HepG2 (cell line): Measurements from ENCODE around the gene ZBTB46. TPM values are rescaled to one million over a fixed set of nuclear protein-coding genes. Genes with fewer than 3 reads are reported as not detected.

ENCODE experiments used
- CBX1 ChIP-seq: IDR thresholded peaks from one replicate; pipeline ENCODE4 v1.6.1; 2016; ENCODE audit warnings: antibody characterized with exemption, low read depth
- FOXO1 ChIP-seq: sonication (generic); formaldehyde crosslinking; IDR thresholded peaks from 2 replicates; pipeline ENCODE4 v1.4.0; 2020; ENCODE audit warnings: missing genetic modification reagents
- GMEB1 ChIP-seq: sonication (generic); formaldehyde crosslinking; IDR thresholded peaks from 2 replicates; pipeline ENCODE4 v1.5.1; 2020; ENCODE audit warnings: missing genetic modification reagents, mild to moderate bottlenecking, borderline replicate concordance
- GRHL1 ChIP-seq: sonication (generic); formaldehyde crosslinking; conservative IDR thresholded peaks from 2 replicates; pipeline ENCODE4 v1.8.0; 2022; ENCODE audit warnings: missing genetic modification reagents
- HNF4A ChIP-seq: sonication (generic); formaldehyde crosslinking; IDR thresholded peaks from 2 replicates; pipeline ENCODE4 v1.4.0; 2020; ENCODE audit warnings: missing genetic modification reagents
- KLF16 ChIP-seq, 2 experiments: sonication (generic) in 1 of 2; formaldehyde crosslinking in 1 of 2; IDR thresholded peaks; 2 replicates each; pipeline versions ENCODE4 v1.6.1 to v1.8.0; 2016 to 2023; ENCODE audit warnings: missing genetic modification reagents in 2 of 2, missing compliant biosample characterization in 1 of 2
- NCOA2 ChIP-seq: sonication (generic); formaldehyde crosslinking; IDR thresholded peaks from 2 replicates; pipeline ENCODE4 v1.8.0; 2022; ENCODE audit warnings: inconsistent platforms
- ONECUT2 ChIP-seq: sonication (generic); formaldehyde crosslinking; IDR thresholded peaks from 2 replicates; pipeline ENCODE4 v1.4.0; 2020; ENCODE audit warnings: missing genetic modification reagents
- RCOR2 ChIP-seq: IDR thresholded peaks from 2 replicates; pipeline ENCODE4 v1.6.1; 2016; ENCODE audit warnings: missing biosample characterization, missing genetic modification reagents
- SMARCC2 ChIP-seq: fragments of 450-650 bp; IDR thresholded peaks from 2 replicates; pipeline ENCODE4 v1.6.1; 2017; ENCODE audit warnings: antibody characterized with exemption, mild to moderate bottlenecking
- SNAPC5 ChIP-seq: sonication (generic); formaldehyde crosslinking; IDR thresholded peaks from 2 replicates; pipeline ENCODE4 v1.8.1; 2023; ENCODE audit warnings: mild to moderate bottlenecking, missing genetic modification reagents, borderline replicate concordance
- SNRNP70 ChIP-seq: fragments of 200-400 bp; formaldehyde crosslinking; IDR thresholded peaks from 2 replicates; pipeline ENCODE4 v1.6.1; 2017; ENCODE audit warnings: mild to moderate bottlenecking, low read depth, low read length, moderate library complexity
- ZNF275 ChIP-seq: sonication (generic); formaldehyde crosslinking; IDR thresholded peaks from 2 replicates; pipeline ENCODE4 v1.8.0; 2022; ENCODE audit warnings: missing genetic modification reagents, mild to moderate bottlenecking, inconsistent platforms, borderline replicate concordance
- ZNF30 ChIP-seq: sonication (generic); formaldehyde crosslinking; IDR thresholded peaks from 2 replicates; pipeline ENCODE4 v1.5.0; 2020; ENCODE audit warnings: mild to moderate bottlenecking, missing genetic modification reagents
- ZNF513 ChIP-seq: sonication (generic); formaldehyde crosslinking; conservative IDR thresholded peaks from 2 replicates; pipeline ENCODE4 v1.5.0; 2020; ENCODE audit warnings: missing genetic modification reagents
- ZNF543 ChIP-seq: sonication (generic); formaldehyde crosslinking; IDR thresholded peaks from 2 replicates; pipeline ENCODE4 v1.4.0; 2020; ENCODE audit warnings: mild to moderate bottlenecking, missing genetic modification reagents
- ZNF580 ChIP-seq: IDR thresholded peaks from 2 replicates; pipeline ENCODE4 v1.6.1; 2016; ENCODE audit warnings: low read depth, borderline replicate concordance
- ZNF607 ChIP-seq: sonication (generic); formaldehyde crosslinking; IDR thresholded peaks from 2 replicates; pipeline ENCODE4 v1.5.1; 2020; ENCODE audit warnings: missing genetic modification reagents, mild to moderate bottlenecking, borderline replicate concordance
- ZNF703 ChIP-seq: sonication (generic); formaldehyde crosslinking; IDR thresholded peaks from 2 replicates; pipeline ENCODE4 v1.5.1; 2020; ENCODE audit warnings: missing genetic modification reagents, mild to moderate bottlenecking, moderate library complexity, borderline replicate concordance
- ZNF780A ChIP-seq: sonication (generic); formaldehyde crosslinking; IDR thresholded peaks from 2 replicates; pipeline ENCODE4 v1.8.0; 2022; ENCODE audit warnings: mild to moderate bottlenecking, missing genetic modification reagents, moderate library complexity
- ZSCAN21 ChIP-seq: sonication (generic); formaldehyde crosslinking; IDR thresholded peaks from 2 replicates; pipeline ENCODE4 v1.8.0; 2022; ENCODE audit warnings: mild to moderate bottlenecking, missing genetic modification reagents, moderate library complexity, borderline replicate concordance
- polyA plus RNA-seq, 8 experiments: library from polyadenylated mRNA; depleted of rRNA in 3 of 8; stranded (reverse) in 7 of 8; unstranded in 1 of 8; fragments of >200 nt; fragmentation: Illumina TruSeq in 4 of 8; extraction: Trizol in 4 of 8; gene quantifications; 2 replicates each; pipeline versions ENCODE4 v1.2.1 to v1.2.3, GENCODE V29; 2011 to 2016; ENCODE audit warnings: low read depth in 4 of 8, missing spikeins in 1 of 8, mixed read lengths in 1 of 8; ENCODE audit not compliant: insufficient read depth in 1 of 8
- total RNA-seq, 5 experiments: library from RNA; depleted of rRNA; stranded (reverse); fragments of >200 nt; fragmentation: Illumina TruSeq; extraction: Trizol; gene quantifications; 2 replicates each; pipeline ENCODE4 v1.2.3, GENCODE V29; 2016; ENCODE audit warnings: low read depth in 1 of 5

ZBTB46 gene
- total and polyA plus RNA-seq, 2 of the 13 experiments (the other 11 are each of a cell fraction or from before 2014, with no cell fraction given), result 1.6 to 13.5 TPM

- TF ChIP-seq RCOR2 (CRISPR knock-in tag), result no peak
- TF ChIP-seq HNF4A (CRISPR knock-in tag), result no peak
- TF ChIP-seq ZNF275 (CRISPR knock-in tag), result no peak
- TF ChIP-seq CBX1, result no peak
- no peak for TF ChIP-seq ZNF703 (CRISPR knock-in tag)
- no peak for TF ChIP-seq ZNF580 (CRISPR knock-in tag)
- no peak; a peak in 1 of 4 replicates for TF ChIP-seq KLF16 (CRISPR knock-in tag; IDR thresholded peaks at IDR 0.05)
- no peak for TF ChIP-seq SNRNP70
- no peak for TF ChIP-seq ONECUT2 (CRISPR knock-in tag)
- no peak for TF ChIP-seq ZNF30
- TF ChIP-seq GRHL1, result no peak
- 0 out of 2 replicates have a peak, but pooled peaks have one; percentile 14 for TF ChIP-seq FOXO1 (CRISPR knock-in tag)
- TF ChIP-seq ZNF780A, result no peak
- TF ChIP-seq ZNF543 (CRISPR knock-in tag), result no peak
- TF ChIP-seq ZNF513 (CRISPR knock-in tag), result no peak
- no peak for TF ChIP-seq NCOA2 (CRISPR knock-in tag)
- no peak for TF ChIP-seq SNAPC5 (CRISPR knock-in tag)
- no peak for TF ChIP-seq SMARCC2
- no peak for TF ChIP-seq GMEB1 (CRISPR knock-in tag)
- no peak; the same call in 1 of the 2 replicates for TF ChIP-seq ZSCAN21
- TF ChIP-seq ZNF607 (CRISPR knock-in tag), result no peak
Measured at GRCh38 chr20:63708301-63709148, 122.5 kb downstream of the ZBTB46 start (continued).
